GM06990 (cell line): ENCODE measurements around the gene CROCC.

Experiments used
- DNase-seq: peaks from one replicate; pipeline ENCODE4 v3.0.0-alpha.2; 2011; ENCODE audit not compliant: insufficient read length; ENCODE audit errors: extremely low read depth
- H3K27me3 ChIP-seq: replicated peaks from 2 replicates; pipeline ENCODE4 v1.6.0; 2011; ENCODE audit warnings: low read length; ENCODE audit not compliant: control insufficient read depth, insufficient read depth
- H3K36me3 ChIP-seq: 2 replicates; pipeline ENCODE4 v1.5.1; 2011; ENCODE audit warnings: low read length; ENCODE audit not compliant: control insufficient read depth, insufficient read depth
- H3K4me3 ChIP-seq: replicated peaks from 2 replicates; pipeline ENCODE4 v1.5.1; 2011; ENCODE audit warnings: low read depth, mild to moderate bottlenecking, control low read depth, low read length
- CTCF ChIP-seq: IDR thresholded peaks from 2 replicates; pipeline ENCODE4 v1.5.1; 2011; ENCODE audit warnings: low read length, control low read depth, mild to moderate bottlenecking, inconsistent platforms; ENCODE audit not compliant: insufficient read depth, poor library complexity, severe bottlenecking

CROCC gene

GRCh38 chr1:16920951-16921350 lies 780 bp upstream of the CROCC start:
- TF ChIP-seq CTCF: no peak

GRCh38 chr1:16922466-16922865 lies 735 bp downstream of the CROCC start:
- no peak for TF ChIP-seq CTCF
- H3K4me3 ChIP-seq: no peak overlapping the region
- peaks cover 1% of the 10 kb centered on the region for H3K27me3 ChIP-seq
- no peak for DNase-seq
- no peaks in the 10 kb centered on the region for H3K36me3 ChIP-seq

More at GRCh38 chr1:16920951-16921350, 780 bp upstream of the CROCC start:
- Histone ChIP-seq H3K27me3 (peaks cover 1% of the 10 kb centered on the region), H3K36me3 (no peaks in the 10 kb centered on the region), H3K4me3 (no peak overlapping the region)
- DNase-seq: no peak

GRCh38 chr1:16922885-16923431 lies 1.2 kb downstream of the CROCC start:
- no peak for TF ChIP-seq CTCF

GRCh38 chr1:16924216-16924918 lies 2.6 kb downstream of the CROCC start:
- TF ChIP-seq CTCF: no peak
- DNase-seq: no peak
- Histone ChIP-seq H3K36me3 (no peaks in the 10 kb centered on the region), H3K27me3 (peaks cover 1% of the 10 kb centered on the region), H3K4me3 (no peak overlapping the region)

More at GRCh38 chr1:16922885-16923431, 1.2 kb downstream of the CROCC start:
- Histone ChIP-seq H3K36me3 (no peaks in the 10 kb centered on the region), H3K4me3 (no peak overlapping the region), H3K27me3 (peaks cover 1% of the 10 kb centered on the region)
- DNase-seq: no peak

- DNase-seq: no peak
- no peaks in the 10 kb centered on the region for H3K36me3 ChIP-seq
- H3K27me3 ChIP-seq: peaks cover 1% of the 10 kb centered on the region
- TF ChIP-seq CTCF: no peak
- H3K4me3 ChIP-seq: no peak overlapping the region
Measured at GRCh38 chr1:16924919-16925477, 3.3 kb downstream of the CROCC start.
